Measurements from ENCODE around the gene NEK6. TPM values are rescaled to one million over a fixed set of nuclear protein-coding genes. Genes with fewer than 3 reads are reported as not detected.
A peak's percentile ranks its signal among the peaks of the same experiment; 100 is the strongest.

The NEK6 gene
- total RNA-seq, 4 donors from 2014 or later = 25.3 to 53.1 (median 43.3) TPM

GRCh38 chr9:124265551-124265950 is 7.8 kb downstream of the NEK6 start:
- TF ChIP-seq POLR2A (IDR thresholded peaks at IDR 0.05) (no peak), CTCF (IDR thresholded peaks at IDR 0.05) (no peak), EP300 (IDR thresholded peaks at IDR 0.05) (no peak)
- no peaks in the 10 kb centered on the region for H3K27me3 ChIP-seq
- H3K4me3 ChIP-seq = no peak overlapping the region
- no peak for DNase-seq (ENCODE audit: low spot score in 2 of 2)
- 55 to 71% methylated on average over 7 of the region's 7 CpGs for WGBS, 2 donors
- no peaks in the 10 kb centered on the region for H3K9me3 ChIP-seq
- H3K4me1 ChIP-seq = peaks cover 0 to 100% (median 89%) of the 10 kb centered on the region in 4 donors
- no peaks in the 10 kb centered on the region for H3K36me3 ChIP-seq
- peak overlapping the region; percentile 74 to 98 (median 92) for H3K27ac ChIP-seq

GRCh38 chr9:124266139-124266825 is 8.5 kb downstream of the NEK6 start:
- no peaks in the 10 kb centered on the region for H3K27me3 ChIP-seq
- no peak for DNase-seq (ENCODE audit: low spot score in 2 of 2)
- no peaks in the 10 kb centered on the region for H3K9me3 ChIP-seq
- 55 to 61% methylated on average over 10 to 12 of the region's 13 CpGs for WGBS, 2 donors
- no peaks in the 10 kb centered on the region for H3K36me3 ChIP-seq
- peaks cover 0 to 100% (median 90%) of the 10 kb centered on the region in 4 donors for H3K4me1 ChIP-seq
- peak overlapping the region; percentile 74 to 98 (median 92) for H3K27ac ChIP-seq
- no peak overlapping the region for H3K4me3 ChIP-seq
- TF ChIP-seq EP300 (IDR thresholded peaks at IDR 0.05) (no peak), CTCF (IDR thresholded peaks at IDR 0.05) (no peak), POLR2A (IDR thresholded peaks at IDR 0.05) (no peak)

GRCh38 chr9:124266826-124267201 is 9.1 kb downstream of the NEK6 start:
- 37 to 42% methylated on average over 2 of the region's 2 CpGs for WGBS, 2 donors
- DNase-seq (ENCODE audit: low spot score in 2 of 2) = no peak
- TF ChIP-seq EP300 (IDR thresholded peaks at IDR 0.05) (no peak), CTCF (IDR thresholded peaks at IDR 0.05) (no peak), POLR2A (IDR thresholded peaks at IDR 0.05) (no peak)
- Histone ChIP-seq H3K4me1 (peaks cover 0 to 100% (median 91%) of the 10 kb centered on the region in 4 donors), H3K27me3 (no peaks in the 10 kb centered on the region), H3K27ac (peak overlapping the region; percentile 74 to 98 (median 92)), H3K9me3 (no peaks in the 10 kb centered on the region), H3K36me3 (no peaks in the 10 kb centered on the region), H3K4me3 (no peak overlapping the region)

GRCh38 chr9:124267271-124267807 is 9.6 kb downstream of the NEK6 start:
- H3K9me3 ChIP-seq = no peaks in the 10 kb centered on the region
- 20 to 48% methylated on average over 15 of the region's 15 CpGs for WGBS, 2 donors
- peaks cover 0 to 100% (median 92%) of the 10 kb centered on the region in 4 donors for H3K4me1 ChIP-seq

More at GRCh38 chr9:124267271-124267807, 9.6 kb downstream of the NEK6 start:
- Histone ChIP-seq H3K36me3 (no peaks in the 10 kb centered on the region), H3K27ac (peak overlapping the region; percentile 74 to 98 (median 92)), H3K4me3 (no peak overlapping the region), H3K27me3 (no peaks in the 10 kb centered on the region)
- peak in 1 of 2 donors; percentile 53 for DNase-seq (ENCODE audit: low spot score in 2 of 2)
- TF ChIP-seq POLR2A (IDR thresholded peaks at IDR 0.05) = peak in 1 of 2 donors; percentile 48
- TF ChIP-seq EP300 (IDR thresholded peaks at IDR 0.05) = peak; percentile 62 to 94
- peak in 2 of 5 experiments; percentile 33 for TF ChIP-seq CTCF (IDR thresholded peaks at IDR 0.05)

Data from tibial nerve (tissue), 4 donors.